DOHH2 (cell line): Measurements from ENCODE around the gene KIR3DL2.

Experiments
- H3F3A ChIP-seq: fragments of 200-600 bp; sonication (generic), shearing (Covaris generic); 2 replicates; pipeline ENCODE4 v1.6.0; 2016; ENCODE audit warnings: antibody characterized with exemption, mild to moderate bottlenecking; ENCODE audit not compliant: control insufficient read depth, insufficient read depth
- H3K27ac ChIP-seq: fragments of 200-600 bp; sonication (generic); 2 replicates; pipeline ENCODE4 v1.5.1; 2014; ENCODE audit warnings: low read depth, mild to moderate bottlenecking, low read length, moderate library complexity
- H3K27me3 ChIP-seq: fragments of 200-600 bp; sonication (generic); 2 replicates; pipeline ENCODE4 v1.6.1; 2014; ENCODE audit warnings: mild to moderate bottlenecking, low read length, mixed read lengths; ENCODE audit not compliant: control insufficient read depth
- H3K36me3 ChIP-seq: fragments of 200-600 bp; sonication (generic); 2 replicates; pipeline ENCODE4 v1.6.1; 2014; ENCODE audit warnings: mild to moderate bottlenecking, low read length, moderate library complexity, mixed read lengths; ENCODE audit not compliant: control insufficient read depth
- H3K4me1 ChIP-seq: fragments of 200-600 bp; sonication (generic); 2 replicates; pipeline ENCODE4 v1.6.1; 2014; ENCODE audit warnings: mild to moderate bottlenecking, low read length, mixed read lengths; ENCODE audit not compliant: control insufficient read depth
- H3K4me2 ChIP-seq: fragments of 200-600 bp; sonication (generic); 2 replicates; pipeline ENCODE4 v1.6.0; 2014; ENCODE audit warnings: mild to moderate bottlenecking, low read length, moderate library complexity
- H3K4me3 ChIP-seq: fragments of 200-600 bp; sonication (generic); 2 replicates; pipeline ENCODE4 v1.5.1; 2014; ENCODE audit warnings: mild to moderate bottlenecking, low read length, mixed read lengths
- H3K79me2 ChIP-seq: fragments of 200-600 bp; sonication (generic); 2 replicates; pipeline ENCODE4 v1.6.1; 2014; ENCODE audit warnings: mild to moderate bottlenecking, low read length, mixed read lengths; ENCODE audit not compliant: control insufficient read depth
- H3K9me2 ChIP-seq: fragments of 200-600 bp; sonication (generic); replicated peaks from 2 replicates; pipeline ENCODE4 v1.6.1; 2014; ENCODE audit warnings: mild to moderate bottlenecking, low read length, mixed read lengths; ENCODE audit not compliant: control insufficient read depth
- H3K9me3 ChIP-seq: fragments of 200-600 bp; sonication (generic); 2 replicates; pipeline ENCODE4 v1.6.1; 2014; ENCODE audit warnings: antibody characterized with exemption, low read length, mixed read lengths; ENCODE audit not compliant: control insufficient read depth, insufficient read depth
- H4K20me1 ChIP-seq: fragments of 200-600 bp; sonication (generic); 2 replicates; pipeline ENCODE4 v1.6.0; 2014; ENCODE audit warnings: low read depth, mild to moderate bottlenecking, antibody characterized with exemption, low read length, moderate library complexity; ENCODE audit not compliant: control insufficient read depth, insufficient read depth
- EZH2phosphoT487 ChIP-seq: fragments of 200-600 bp; sonication (generic); IDR thresholded peaks from 2 replicates; pipeline ENCODE4 v1.6.1; 2017; ENCODE audit warnings: borderline replicate concordance, mild to moderate bottlenecking, antibody characterized with exemption, low read length, moderate library complexity, mixed read lengths
- TF ChIP-seq, protein P1 (sequence below): fragments of 200-600 bp; sonication (generic); IDR thresholded peaks from one replicate; pipeline ENCODE4 v1.5.1; 2014; ENCODE audit warnings: antibody characterized with exemption, mild to moderate bottlenecking, low read depth, low read length; ENCODE audit not compliant: poor library complexity, severe bottlenecking

The KIR3DL2 gene

DNA sequence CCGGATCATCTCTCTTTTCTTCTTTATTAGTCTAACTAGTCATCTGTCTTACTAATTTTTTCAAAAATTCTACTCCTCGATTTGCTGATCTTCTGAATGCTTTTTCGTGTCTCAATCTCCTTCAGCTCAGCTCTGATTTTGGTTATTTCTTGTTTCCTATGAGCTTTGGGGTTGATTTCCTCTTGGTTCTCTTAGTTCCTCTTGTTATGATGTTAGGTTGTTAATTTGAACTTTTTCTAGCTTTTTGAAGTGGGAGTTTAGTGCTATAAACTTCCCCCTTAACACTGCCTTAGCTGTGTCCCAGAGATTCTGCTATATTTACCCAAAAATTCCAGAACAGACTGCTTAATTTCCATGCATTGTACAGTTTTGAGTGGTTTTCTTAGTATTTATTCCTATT lies 27.2 kb downstream of the KIR3DL2 start:
- H3K27me3 ChIP-seq = no peaks in the 10 kb centered on the region
- no peaks in the 10 kb centered on the region for H3K79me2 ChIP-seq

DNA sequence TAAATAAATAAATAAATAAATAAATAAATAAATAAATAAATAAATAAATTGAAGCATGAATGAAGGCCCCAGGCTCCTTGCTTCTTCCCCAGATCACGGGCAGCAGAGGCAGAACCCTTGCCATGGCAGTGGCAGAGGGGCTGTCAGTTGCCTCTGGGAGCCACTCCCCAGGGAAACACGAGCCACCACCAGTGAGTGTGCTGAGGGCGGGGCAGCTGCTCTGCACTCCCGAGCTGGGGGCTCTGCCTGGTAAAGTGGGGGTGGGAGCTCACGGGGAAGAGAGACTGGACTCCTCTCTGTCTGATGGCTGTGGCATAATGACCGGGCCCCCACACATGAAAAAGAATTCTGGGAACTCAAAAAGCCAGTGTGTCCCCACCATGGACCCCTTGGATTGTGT lies 31.6 kb downstream of the KIR3DL2 start:
- Histone ChIP-seq H3K27ac (no peak overlapping the region), H3K9me3 (no peaks in the 10 kb centered on the region), H3F3A (no peaks in the 10 kb centered on the region), H3K4me3 (no peak overlapping the region), H3K79me2 (no peaks in the 10 kb centered on the region), H3K36me3 (no peaks in the 10 kb centered on the region), H3K4me2 (no peak overlapping the region), H3K4me1 (no peaks in the 10 kb centered on the region), H3K9me2 (no peaks in the 10 kb centered on the region), H3K27me3 (no peaks in the 10 kb centered on the region), H4K20me1 (no peaks in the 10 kb centered on the region)
- TF ChIP-seq EZH2phosphoT487 = no peak
- TF ChIP-seq, protein P1, sequence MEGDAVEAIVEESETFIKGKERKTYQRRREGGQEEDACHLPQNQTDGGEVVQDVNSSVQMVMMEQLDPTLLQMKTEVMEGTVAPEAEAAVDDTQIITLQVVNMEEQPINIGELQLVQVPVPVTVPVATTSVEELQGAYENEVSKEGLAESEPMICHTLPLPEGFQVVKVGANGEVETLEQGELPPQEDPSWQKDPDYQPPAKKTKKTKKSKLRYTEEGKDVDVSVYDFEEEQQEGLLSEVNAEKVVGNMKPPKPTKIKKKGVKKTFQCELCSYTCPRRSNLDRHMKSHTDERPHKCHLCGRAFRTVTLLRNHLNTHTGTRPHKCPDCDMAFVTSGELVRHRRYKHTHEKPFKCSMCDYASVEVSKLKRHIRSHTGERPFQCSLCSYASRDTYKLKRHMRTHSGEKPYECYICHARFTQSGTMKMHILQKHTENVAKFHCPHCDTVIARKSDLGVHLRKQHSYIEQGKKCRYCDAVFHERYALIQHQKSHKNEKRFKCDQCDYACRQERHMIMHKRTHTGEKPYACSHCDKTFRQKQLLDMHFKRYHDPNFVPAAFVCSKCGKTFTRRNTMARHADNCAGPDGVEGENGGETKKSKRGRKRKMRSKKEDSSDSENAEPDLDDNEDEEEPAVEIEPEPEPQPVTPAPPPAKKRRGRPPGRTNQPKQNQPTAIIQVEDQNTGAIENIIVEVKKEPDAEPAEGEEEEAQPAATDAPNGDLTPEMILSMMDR = no peak

More for the DNA sequence above, 27.2 kb downstream of the KIR3DL2 start:
- Histone ChIP-seq H4K20me1 (no peaks in the 10 kb centered on the region), H3K36me3 (no peaks in the 10 kb centered on the region), H3K4me2 (no peak overlapping the region), H3K4me3 (no peak overlapping the region), H3K4me1 (peaks cover 13% of the 10 kb centered on the region), H3K27ac (no peak overlapping the region), H3K9me3 (no peaks in the 10 kb centered on the region), H3K9me2 (no peaks in the 10 kb centered on the region), H3F3A (no peaks in the 10 kb centered on the region)
- TF ChIP-seq, protein P1 = no peak
- TF ChIP-seq EZH2phosphoT487 = no peak

DNA sequence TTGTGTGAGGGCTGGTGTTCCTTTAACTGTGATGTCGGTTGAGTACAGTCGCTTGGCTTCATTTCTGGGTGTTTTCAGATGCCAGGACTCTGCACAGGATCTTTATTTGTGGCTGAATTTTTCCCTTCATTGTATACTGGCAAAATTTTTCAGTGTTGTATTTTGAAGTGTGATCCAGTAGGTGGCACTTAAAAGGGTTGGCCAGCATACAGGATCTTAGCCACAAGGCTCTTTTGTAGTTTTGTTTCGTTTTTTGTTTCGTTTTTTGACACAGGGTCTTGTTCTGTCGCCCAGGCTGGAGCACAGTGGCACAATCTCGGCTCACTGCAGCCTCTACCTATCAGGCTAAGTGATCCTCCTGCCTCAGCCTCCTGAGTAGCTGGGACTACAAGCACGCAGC lies 32.5 kb downstream of the KIR3DL2 start:
- no peaks in the 10 kb centered on the region for H3K27me3 ChIP-seq
- H3K79me2 ChIP-seq = no peaks in the 10 kb centered on the region
- H3K4me2 ChIP-seq = no peak overlapping the region
- H3K4me1 ChIP-seq = no peaks in the 10 kb centered on the region
- H3K9me2 ChIP-seq = no peaks in the 10 kb centered on the region
- TF ChIP-seq, protein P1 = peak; percentile 26
- TF ChIP-seq EZH2phosphoT487 = no peak
- H3K9me3 ChIP-seq = no peaks in the 10 kb centered on the region
- no peak overlapping the region for H3K27ac ChIP-seq
- H4K20me1 ChIP-seq = no peaks in the 10 kb centered on the region
- H3K36me3 ChIP-seq = no peaks in the 10 kb centered on the region
- H3K4me3 ChIP-seq = no peak overlapping the region
- no peaks in the 10 kb centered on the region for H3F3A ChIP-seq

- Histone ChIP-seq H3K4me2 (no peak overlapping the region), H3K79me2 (no peaks in the 10 kb centered on the region), H3K4me3 (no peak overlapping the region), H3K27ac (no peak overlapping the region), H3K27me3 (no peaks in the 10 kb centered on the region), H3K4me1 (no peaks in the 10 kb centered on the region), H3K9me2 (no peaks in the 10 kb centered on the region), H3F3A (no peaks in the 10 kb centered on the region), H3K36me3 (no peaks in the 10 kb centered on the region), H3K9me3 (no peaks in the 10 kb centered on the region), H4K20me1 (no peaks in the 10 kb centered on the region)
- TF ChIP-seq, protein P1 = no peak
- TF ChIP-seq EZH2phosphoT487 = no peak
Measured at GRCh38 chr19:54883228-54883627, 33.0 kb downstream of the KIR3DL2 start.
